Stomach smooth muscle (tissue), 2 donors: ENCODE data around the gene FAM168B.

Experiments used
- H3K27ac ChIP-seq: one replicate; pipeline ENCODE4 v1.7.0; 2013; ENCODE audit warnings: mild to moderate bottlenecking, low read length, inconsistent platforms
- H3K27me3 ChIP-seq, 2 donors: one replicate each; pipeline ENCODE4 v1.7.0; 2013; ENCODE audit warnings: low read length in 2 of 2; ENCODE audit not compliant: insufficient read depth in 2 of 2, control insufficient read depth in 1 of 2
- H3K36me3 ChIP-seq, 2 donors: one replicate each; pipeline ENCODE4 v1.7.0; 2013; ENCODE audit warnings: low read length in 2 of 2; ENCODE audit not compliant: control insufficient read depth in 2 of 2, insufficient read depth in 2 of 2
- H3K4me1 ChIP-seq: one replicate; pipeline ENCODE4 v1.7.0; 2013; ENCODE audit warnings: low read length; ENCODE audit not compliant: control insufficient read depth, insufficient read depth
- H3K4me3 ChIP-seq, 2 donors: one replicate each; pipeline ENCODE4 v1.7.0; 2013; ENCODE audit warnings: low read length in 2 of 2
- H3K9ac ChIP-seq, 2 donors: one replicate each; pipeline ENCODE4 v1.7.0; 2013; ENCODE audit warnings: low read length in 2 of 2, mild to moderate bottlenecking in 1 of 2
- H3K9me3 ChIP-seq, 2 donors: one replicate each; pipeline ENCODE4 v1.7.0; 2013; ENCODE audit warnings: low read length in 2 of 2; ENCODE audit not compliant: control insufficient read depth in 2 of 2
- donor health status: healthy.
- donor health status: Pancreatic carcinoma.

FAM168B gene

GRCh38 chr2:131054488-131054887, 38.8 kb downstream of the FAM168B start:
- peaks cover 20% of the 10 kb centered on the region for H3K4me1 ChIP-seq
- H3K9ac ChIP-seq, result no peak overlapping the region
- no peak overlapping the region for H3K4me3 ChIP-seq
- no peak overlapping the region for H3K27ac ChIP-seq
- no peaks in the 10 kb centered on the region for H3K27me3 ChIP-seq
- peaks cover 41 to 54% of the 10 kb centered on the region in 2 donors for H3K36me3 ChIP-seq
- H3K9me3 ChIP-seq, result no peaks in the 10 kb centered on the region

- H3K27me3 ChIP-seq, result no peaks in the 10 kb centered on the region
- no peaks in the 10 kb centered on the region for H3K9me3 ChIP-seq
- no peak overlapping the region for H3K4me3 ChIP-seq
- H3K4me1 ChIP-seq, result peaks cover 20% of the 10 kb centered on the region
- H3K36me3 ChIP-seq, result peaks cover 49 to 64% of the 10 kb centered on the region in 2 donors
- no peak overlapping the region for H3K27ac ChIP-seq
- no peak overlapping the region for H3K9ac ChIP-seq
These were observed 40.5 kb downstream of the FAM168B start for GRCh38 chr2:131052741-131053263.

GRCh38 chr2:131050896-131051295, 42.4 kb downstream of the FAM168B start:
- Histone ChIP-seq H3K4me1 (peaks cover 9% of the 10 kb centered on the region), H3K27ac (no peak overlapping the region), H3K27me3 (no peaks in the 10 kb centered on the region), H3K9ac (no peak overlapping the region), H3K36me3 (peaks cover 47 to 70% of the 10 kb centered on the region in 2 donors), H3K9me3 (no peaks in the 10 kb centered on the region), H3K4me3 (no peak overlapping the region)

- H3K27me3 ChIP-seq, result no peaks in the 10 kb centered on the region
- H3K27ac ChIP-seq, result no peak overlapping the region
- H3K9me3 ChIP-seq, result no peaks in the 10 kb centered on the region
- H3K36me3 ChIP-seq, result peaks cover 37 to 62% of the 10 kb centered on the region in 2 donors
- no peak overlapping the region for H3K9ac ChIP-seq
- H3K4me1 ChIP-seq, result no peaks in the 10 kb centered on the region
- H3K4me3 ChIP-seq, result no peak overlapping the region
These were observed 44.0 kb downstream of the FAM168B start for GRCh38 chr2:131049150-131049718.

GRCh38 chr2:131048641-131049040, 44.6 kb downstream of the FAM168B start:
- Histone ChIP-seq H3K27ac (no peak overlapping the region), H3K4me1 (no peaks in the 10 kb centered on the region), H3K27me3 (no peaks in the 10 kb centered on the region), H3K9ac (no peak overlapping the region), H3K36me3 (peaks cover 37 to 60% of the 10 kb centered on the region in 2 donors), H3K4me3 (no peak overlapping the region), H3K9me3 (no peaks in the 10 kb centered on the region)

- Histone ChIP-seq H3K27ac (no peak overlapping the region), H3K4me1 (no peaks in the 10 kb centered on the region), H3K27me3 (no peaks in the 10 kb centered on the region), H3K9ac (no peak overlapping the region), H3K4me3 (no peak overlapping the region), H3K9me3 (no peaks in the 10 kb centered on the region), H3K36me3 (peaks cover 33 to 54% of the 10 kb centered on the region in 2 donors)
These were observed 45.2 kb downstream of the FAM168B start for GRCh38 chr2:131047920-131048560.

GRCh38 chr2:131046918-131047652, 46.2 kb downstream of the FAM168B start:
- H3K9ac ChIP-seq, result no peak overlapping the region
- no peaks in the 10 kb centered on the region for H3K27me3 ChIP-seq
- H3K27ac ChIP-seq, result no peak overlapping the region
- H3K36me3 ChIP-seq, result peaks cover 24 to 45% of the 10 kb centered on the region in 2 donors
- H3K4me1 ChIP-seq, result no peaks in the 10 kb centered on the region
- H3K9me3 ChIP-seq, result no peaks in the 10 kb centered on the region
- no peak overlapping the region for H3K4me3 ChIP-seq

GRCh38 chr2:131046028-131046917, 47.0 kb downstream of the FAM168B start:
- Histone ChIP-seq H3K27me3 (no peaks in the 10 kb centered on the region), H3K9me3 (no peaks in the 10 kb centered on the region), H3K4me3 (no peak overlapping the region), H3K36me3 (peaks cover 18 to 40% of the 10 kb centered on the region in 2 donors), H3K27ac (no peak overlapping the region), H3K4me1 (no peaks in the 10 kb centered on the region), H3K9ac (no peak overlapping the region)

- Histone ChIP-seq H3K4me1 (no peaks in the 10 kb centered on the region), H3K27me3 (no peaks in the 10 kb centered on the region), H3K27ac (no peak overlapping the region), H3K36me3 (peaks cover 18 to 35% of the 10 kb centered on the region in 2 donors), H3K9ac (no peak overlapping the region), H3K9me3 (no peaks in the 10 kb centered on the region), H3K4me3 (no peak overlapping the region)
These were observed 47.8 kb downstream of the FAM168B start for GRCh38 chr2:131045286-131046027.

- Histone ChIP-seq H3K4me3 (no peak overlapping the region), H3K9ac (no peak overlapping the region)
These were observed 48.5 kb downstream of the FAM168B start for GRCh38 chr2:131044757-131045150.

More at GRCh38 chr2:131044757-131045150, 48.5 kb downstream of the FAM168B start:
- Histone ChIP-seq H3K27me3 (no peaks in the 10 kb centered on the region), H3K9me3 (no peaks in the 10 kb centered on the region), H3K27ac (no peak overlapping the region), H3K4me1 (peaks cover 4% of the 10 kb centered on the region), H3K36me3 (peaks cover 13 to 30% of the 10 kb centered on the region in 2 donors)
